HepG2 (cell line): ENCODE data around the gene RPL36. TPM values are rescaled to one million over a fixed set of nuclear protein-coding genes. Genes with fewer than 3 reads are reported as not detected.

Experiments used
- ATAC-seq: fragments of 200-7000 bp; cut with Tn5 transposase; 3 replicates; pipeline ENCODE4 v1.9.1; 2020; ENCODE audit warnings: mild to moderate bottlenecking, moderate library complexity
- BruUV-seq: library from RNA; stranded (reverse); fragments of 400-500 nt; replicated peaks from 2 replicates; lab custom pipeline; 2021; lab: Mats Ljungman, UMichigan
- CTCF ChIA-PET: fragments of 300-600 bp; formaldehyde crosslinking; extraction: SDS; loops from one replicate; lab custom pipeline; 2021; ENCODE audit warnings: low total read pairs, inconsistent platforms, low intra/inter-chr PET ratio; lab: Yijun Ruan, JAX
- POLR2A ChIA-PET: fragments of 350-600 bp; sonication (Branson Sonifier 250); formaldehyde crosslinking; loops from one replicate; lab custom pipeline; 2020; ENCODE audit warnings: antibody characterized with exemption, inconsistent platforms; lab: Yijun Ruan, JAX
- DNase-seq: peaks from one replicate; pipeline ENCODE4 v3.0.0-alpha.2; 2015; ENCODE audit warnings: low spot score
- FAIRE-seq: peaks from 3 replicates; lab custom pipeline; 2011; peaks lifted over from hg19 to GRCh38; lab: Jason Lieb, UNC
- H2AFZ ChIP-seq: one replicate; pipeline ENCODE4 v1.6.1; 2011; ENCODE audit warnings: low read length, inconsistent platforms
- H3K27ac ChIP-seq: fragments of 300-600 bp; 3 replicates; pipeline ENCODE4 v1.8.0; 2011; ENCODE audit warnings: mixed run types, mild to moderate bottlenecking, mixed read lengths, low read length, inconsistent platforms; ENCODE audit not compliant: insufficient read depth; ENCODE audit errors: extremely low read length
- H3K27me3 ChIP-seq, 2 experiments: fragments of 200-600 bp in 1 of 2; 2 replicates in 1 of 2; 3 replicates in 1 of 2; pipeline versions ENCODE4 v1.6.0 to v1.8.0; 2011; ENCODE audit warnings: low read length in 2 of 2, mild to moderate bottlenecking in 2 of 2, moderate library complexity in 2 of 2, inconsistent platforms in 1 of 2; ENCODE audit not compliant: insufficient read depth in 2 of 2, control insufficient read depth in 1 of 2
- H3K36me3 ChIP-seq, 2 experiments: fragments of 200-600 bp in 1 of 2; replicated peaks in 1 of 2; 2 replicates in 1 of 2; 3 replicates in 1 of 2; pipeline versions ENCODE4 v1.5.1 to v1.8.0; 2011; ENCODE audit warnings: low read length in 2 of 2, inconsistent platforms in 1 of 2; ENCODE audit not compliant: insufficient read depth in 2 of 2, control insufficient read depth in 1 of 2
- H3K4me1 ChIP-seq: 2 replicates; pipeline ENCODE4 v1.5.1; 2012; ENCODE audit warnings: low read length, inconsistent platforms; ENCODE audit not compliant: insufficient read depth
- H3K4me2 ChIP-seq: 2 replicates; pipeline ENCODE4 v1.6.0; 2011; ENCODE audit warnings: low read depth, low read length, inconsistent platforms
- H3K4me3 ChIP-seq, 3 experiments: fragments of 200-600 bp in 1 of 3; sonication (generic), shearing (Covaris generic) in 1 of 3; replicated peaks in 1 of 3; 2 replicates each; pipeline ENCODE4 v1.5.1; 2011 to 2016; ENCODE audit warnings: low read length in 3 of 3, inconsistent platforms in 2 of 3, low read depth in 2 of 3, mild to moderate bottlenecking in 2 of 3, control low read depth in 1 of 3, mixed read lengths in 1 of 3; ENCODE audit not compliant: insufficient read depth in 1 of 3
- H3K79me2 ChIP-seq: one replicate; pipeline ENCODE4 v1.6.1; 2011; ENCODE audit warnings: low read length, inconsistent platforms; ENCODE audit not compliant: insufficient read depth
- H3K9ac ChIP-seq: 2 replicates; pipeline ENCODE4 v1.6.0; 2011; ENCODE audit warnings: mild to moderate bottlenecking, low read depth, low read length, inconsistent platforms; ENCODE audit not compliant: insufficient read depth
- H3K9me3 ChIP-seq: 2 replicates; pipeline ENCODE4 v1.5.1; 2012; ENCODE audit warnings: mild to moderate bottlenecking, low read length
- H4K20me1 ChIP-seq: 2 replicates; pipeline ENCODE4 v1.6.0; 2011; ENCODE audit warnings: inconsistent platforms, mild to moderate bottlenecking, low read length, moderate library complexity; ENCODE audit not compliant: insufficient read depth
- CEBPZ ChIP-seq: IDR thresholded peaks from 2 replicates; pipeline ENCODE4 v1.6.1; 2012; ENCODE audit warnings: low read length, improper control_type of control experiment
- ELF1 ChIP-seq: sonication (generic); formaldehyde crosslinking; IDR thresholded peaks from 2 replicates; pipeline ENCODE4 v1.4.0; 2020; ENCODE audit warnings: missing genetic modification reagents
- KMT2A ChIP-seq: sonication (generic); formaldehyde crosslinking; IDR thresholded peaks from 2 replicates; pipeline ENCODE4 v1.4.0; 2020; ENCODE audit warnings: missing genetic modification reagents
- MIXL1 ChIP-seq: IDR thresholded peaks from 2 replicates; pipeline ENCODE4 v1.6.1; 2016
- NFATC3 ChIP-seq: sonication (generic); formaldehyde crosslinking; IDR thresholded peaks from 2 replicates; pipeline ENCODE4 v1.5.1; 2020; ENCODE audit warnings: mild to moderate bottlenecking, missing genetic modification reagents
- NRL ChIP-seq: sonication (generic); formaldehyde crosslinking; IDR thresholded peaks from 2 replicates; pipeline ENCODE4 v1.5.0; 2020; ENCODE audit warnings: missing genetic modification reagents, mild to moderate bottlenecking, moderate library complexity, borderline replicate concordance
- SMAD3 ChIP-seq: sonication (generic); formaldehyde crosslinking; IDR thresholded peaks from 2 replicates; pipeline ENCODE4 v1.4.0; 2020; ENCODE audit warnings: missing genetic modification reagents
- SSRP1 ChIP-seq: IDR thresholded peaks from 2 replicates; pipeline ENCODE4 v1.6.1; 2016; ENCODE audit warnings: control low read depth
- TEAD2 ChIP-seq: sonication (generic); formaldehyde crosslinking; IDR thresholded peaks from 2 replicates; pipeline ENCODE4 v1.9.0; 2021; ENCODE audit warnings: missing genetic modification reagents
- ZGPAT ChIP-seq: IDR thresholded peaks from 2 replicates; pipeline ENCODE4 v1.6.1; 2016; ENCODE audit warnings: mild to moderate bottlenecking
- ZNF549 ChIP-seq: sonication (generic); formaldehyde crosslinking; IDR thresholded peaks from 2 replicates; pipeline ENCODE4 v1.5.0; 2020; ENCODE audit warnings: missing genetic modification reagents
- ZNF563 ChIP-seq: sonication (generic); formaldehyde crosslinking; IDR thresholded peaks from 2 replicates; pipeline ENCODE4 v1.8.0; 2022; ENCODE audit warnings: mild to moderate bottlenecking, moderate library complexity, missing genetic modification reagents
- ZNF83 ChIP-seq: sonication (generic); formaldehyde crosslinking; IDR thresholded peaks from 2 replicates; pipeline ENCODE4 v1.4.0; 2020; ENCODE audit warnings: missing genetic modification reagents, mild to moderate bottlenecking, borderline replicate concordance
- WGBS: methylation state at CpG from one replicate; pipeline ENCODE4 v1.1.6; 2017; ENCODE audit warnings: low lambda C conversion rate; 5-methylcytosine and 5-hydroxymethylcytosine counted together
- in situ Hi-C: cut with HindIII; loops from 2 replicates; pipeline ENCODE4 v1.10.0; 2017; ENCODE audit warnings: low pct_unique_long_range_greater_than_20kb; ENCODE audit not compliant: extremely low pct_ligation_motif_present
- intact Hi-C: fragments of 100-400 bp; cut with micrococcal nuclease; formaldehyde crosslinking; loops from one replicate; pipeline ENCODE4 v1.10.0; 2022; ENCODE audit not compliant: unreplicated experiment
- polyA plus RNA-seq, 8 experiments: library from polyadenylated mRNA; depleted of rRNA in 3 of 8; stranded (reverse) in 7 of 8; unstranded in 1 of 8; fragments of >200 nt; fragmentation: Illumina TruSeq in 4 of 8; extraction: Trizol in 4 of 8; gene quantifications; 2 replicates each; pipeline versions ENCODE4 v1.2.1 to v1.2.3, GENCODE V29; 2011 to 2016; ENCODE audit warnings: low read depth in 4 of 8, missing spikeins in 1 of 8, mixed read lengths in 1 of 8; ENCODE audit not compliant: insufficient read depth in 1 of 8
- total RNA-seq, 5 experiments: library from RNA; depleted of rRNA; stranded (reverse); fragments of >200 nt; fragmentation: Illumina TruSeq; extraction: Trizol; gene quantifications; 2 replicates each; pipeline ENCODE4 v1.2.3, GENCODE V29; 2016; ENCODE audit warnings: low read depth in 1 of 5
- TF ChIP-seq, protein P1 (sequence below): IDR thresholded peaks from 2 replicates; pipeline ENCODE4 v1.6.1; 2016; ENCODE audit warnings: missing genetic modification reagents, missing compliant biosample characterization

RPL36 gene
- total and polyA plus RNA-seq, 2 of the 13 experiments (the other 11 are each of a cell fraction or from before 2014, with no cell fraction given), result 706 to 740 TPM

DNA sequence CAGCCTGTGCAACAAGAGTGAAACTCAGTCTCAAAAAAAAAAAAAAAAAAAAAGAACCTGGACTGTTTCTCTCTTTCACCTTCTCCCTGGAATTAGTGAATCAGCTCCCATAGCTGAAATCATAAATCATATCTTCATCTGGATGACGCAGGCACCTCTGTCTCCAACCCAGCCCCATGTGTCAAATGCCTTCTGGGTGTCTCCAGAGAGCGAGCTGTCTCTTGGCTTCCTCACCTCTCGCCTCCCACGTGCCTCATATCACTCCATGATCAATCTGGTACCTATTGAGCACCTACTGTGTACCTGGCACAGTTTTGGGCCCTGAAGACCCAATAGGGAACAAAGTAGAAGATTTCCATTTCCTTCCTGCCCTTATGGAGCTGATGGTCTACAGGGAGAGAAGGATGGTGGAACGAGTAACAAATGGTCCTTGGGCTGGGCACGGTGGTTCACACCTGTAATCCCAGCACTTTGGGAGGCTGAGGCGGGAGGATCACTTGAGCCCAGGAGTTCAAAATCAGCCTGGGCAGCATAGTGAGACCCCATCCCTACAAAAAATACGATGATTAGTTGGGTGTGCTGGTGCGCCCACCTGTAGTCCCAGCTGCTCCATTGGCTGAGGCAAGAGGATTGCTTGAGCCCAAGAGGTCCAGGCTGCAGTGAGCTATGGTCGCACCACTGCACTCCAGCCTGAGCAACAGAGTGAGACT lies 6.8 kb upstream of the RPL36 start:
- FAIRE-seq (no peak), DNase-seq (no peak), ATAC-seq (no peak)
- H3K9me3 ChIP-seq, result no peaks in the 10 kb centered on the region
- no peak overlapping the region for H3K4me2 ChIP-seq
- no peak overlapping the region for H3K9ac ChIP-seq
- WGBS, result 73% methylated on average over 10 of the region's 10 CpGs
- CTCF ChIA-PET, result no interaction called here
- H3K4me3 ChIP-seq, result no peak overlapping the region
- peaks cover 38% of the 10 kb centered on the region for H3K4me1 ChIP-seq
- no peaks in the 10 kb centered on the region for H4K20me1 ChIP-seq
- no peaks in the 10 kb centered on the region; a peak in 1 of 5 replicates for H3K27me3 ChIP-seq
- intact Hi-C loops, result no loop called here
- peaks cover 7% of the 10 kb centered on the region for H3K79me2 ChIP-seq
- no peak overlapping the region for H3K27ac ChIP-seq
- no peaks in the 10 kb centered on the region for H3K36me3 ChIP-seq
- POLR2A ChIA-PET, result interaction anchor here (1.8 kb wide), 1 partner anchor 61 kb away, joined by 5 read pairs; the partner anchor contains the start of genes SAFB and SAFB2
- H2AFZ ChIP-seq, result no peak overlapping the region
- in situ Hi-C loops, result no loop called here
- TF ChIP-seq ELF1, result no peak
- TF ChIP-seq ZGPAT (CRISPR knock-in tag), result no peak
- TF ChIP-seq CEBPZ, result no peak
- TF ChIP-seq, protein P1, sequence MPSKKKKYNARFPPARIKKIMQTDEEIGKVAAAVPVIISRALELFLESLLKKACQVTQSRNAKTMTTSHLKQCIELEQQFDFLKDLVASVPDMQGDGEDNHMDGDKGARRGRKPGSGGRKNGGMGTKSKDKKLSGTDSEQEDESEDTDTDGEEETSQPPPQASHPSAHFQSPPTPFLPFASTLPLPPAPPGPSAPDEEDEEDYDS (CRISPR knock-in tag), result no peak
- TF ChIP-seq NRL (CRISPR knock-in tag), result no peak
- TF ChIP-seq NFATC3 (CRISPR knock-in tag), result no peak
- no peak for TF ChIP-seq TEAD2 (CRISPR knock-in tag)
- TF ChIP-seq MIXL1 (CRISPR knock-in tag), result no peak
- TF ChIP-seq ZNF83, result no peak
- TF ChIP-seq SMAD3, result no peak
- no peak for TF ChIP-seq SSRP1 (CRISPR knock-in tag)
- TF ChIP-seq ZNF563 (CRISPR knock-in tag), result no peak
- no peak for TF ChIP-seq KMT2A (CRISPR knock-in tag)
- TF ChIP-seq ZNF549 (CRISPR knock-in tag), result no peak
- BruUV-seq, result no TSS peak
